ENCODE measurements around the gene CAMK2A. TPM values are rescaled to one million over a fixed set of nuclear protein-coding genes. Genes with fewer than 3 reads are reported as not detected.

Gene CAMK2A
- total RNA-seq, 4 donors from 2014 or later = 0.20 to 2.4 (median 1.3) TPM

DNA sequence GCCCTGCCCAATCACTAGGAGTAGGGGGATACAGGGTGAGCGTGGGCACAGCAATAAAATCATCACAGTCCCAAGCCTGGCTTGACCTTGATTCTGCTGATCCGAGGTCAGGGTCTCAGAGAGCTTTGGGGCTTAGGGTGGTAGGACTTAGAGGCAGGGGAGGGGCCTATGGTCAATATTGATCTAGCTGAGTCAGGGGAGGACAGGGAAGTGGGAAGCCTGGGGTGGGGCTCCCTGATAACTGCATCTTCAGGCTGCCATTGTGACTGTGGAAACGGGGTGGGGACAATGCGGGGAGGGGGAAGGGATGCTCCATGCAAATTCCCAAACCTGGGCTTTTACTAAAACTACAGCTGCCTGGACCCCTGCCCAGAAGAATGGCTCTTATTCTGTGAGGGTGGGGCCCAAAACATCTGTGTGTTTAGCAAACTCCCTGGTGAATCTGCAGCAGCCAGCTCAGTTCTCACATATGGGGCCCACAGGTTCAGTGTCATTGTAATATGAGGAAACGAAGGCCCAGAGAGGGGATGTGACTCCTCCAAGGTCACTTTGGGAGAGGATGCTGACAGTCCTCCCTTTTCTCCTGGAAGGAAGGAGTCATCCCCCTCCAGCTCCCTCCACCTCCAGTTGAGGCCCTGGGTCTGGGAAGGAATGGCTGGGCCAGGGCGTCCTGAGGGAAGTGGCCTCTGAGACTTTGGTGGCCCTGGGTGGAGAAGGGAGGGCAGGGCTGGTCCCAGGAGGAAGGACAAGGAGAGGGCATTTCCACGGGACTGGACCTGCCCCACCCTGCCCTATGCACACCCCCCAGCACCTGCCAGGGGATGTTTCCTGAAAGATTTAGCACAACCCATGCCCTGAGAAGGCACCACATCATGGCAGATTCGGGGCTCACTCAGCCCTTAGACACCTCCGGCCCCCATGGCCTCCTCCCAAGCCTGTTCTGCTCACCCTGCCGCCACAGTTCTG is 73.3 kb downstream of the CAMK2A start:
- no peaks in the 10 kb centered on the region for H3K27me3 ChIP-seq
- no peaks in the 10 kb centered on the region for H3K36me3 ChIP-seq
- DNase-seq (ENCODE audit: low spot score in 2 of 2) = no peak
- no peak overlapping the region for H3K4me3 ChIP-seq
- WGBS, 2 donors = 80 to 81% methylated on average over 10 of the region's 10 CpGs
- H3K9me3 ChIP-seq = no peaks in the 10 kb centered on the region
- TF ChIP-seq POLR2A (IDR thresholded peaks at IDR 0.05) (no peak), CTCF (IDR thresholded peaks at IDR 0.05) (no peak), EP300 (IDR thresholded peaks at IDR 0.05) (no peak)
- peaks cover 0 to 17% (median 4%) of the 10 kb centered on the region in 4 donors for H3K4me1 ChIP-seq
- H3K27ac ChIP-seq = no peak overlapping the region

DNA sequence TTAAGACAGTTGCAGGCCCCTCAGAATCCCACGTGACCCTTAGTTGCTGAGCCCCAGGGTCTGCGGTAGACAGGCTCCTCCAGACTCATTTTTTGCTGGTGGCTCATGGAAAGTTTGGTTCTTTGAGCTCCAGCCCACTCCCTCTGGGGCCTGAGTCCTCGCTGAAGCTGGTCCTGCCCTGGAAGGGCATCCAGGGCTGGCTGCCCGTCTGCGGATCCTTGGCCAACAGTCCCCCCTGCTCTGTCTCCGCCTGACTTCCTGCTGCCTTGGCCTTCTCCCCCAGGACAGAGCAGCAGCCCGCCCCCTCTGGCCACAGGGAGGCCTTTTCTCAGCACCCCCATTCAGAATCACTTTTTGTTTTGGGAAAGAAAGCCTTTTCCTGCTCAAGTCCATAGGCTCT is 75.3 kb downstream of the CAMK2A start:
- no peaks in the 10 kb centered on the region for H3K27me3 ChIP-seq
- no peak for DNase-seq (ENCODE audit: low spot score in 2 of 2)
- H3K4me3 ChIP-seq = no peak overlapping the region
- peaks cover 0 to 17% (median 4%) of the 10 kb centered on the region in 4 donors for H3K4me1 ChIP-seq
- H3K36me3 ChIP-seq = no peaks in the 10 kb centered on the region
- H3K27ac ChIP-seq = peak overlapping the region in 2 of 4 donors; percentile 19 to 26
- no peaks in the 10 kb centered on the region for H3K9me3 ChIP-seq
- TF ChIP-seq POLR2A (IDR thresholded peaks at IDR 0.05) (no peak), EP300 (IDR thresholded peaks at IDR 0.05) (no peak), CTCF (IDR thresholded peaks at IDR 0.05) (no peak)
- 25 to 47% methylated on average over 6 to 7 of the region's 7 CpGs for WGBS, 2 donors

DNA sequence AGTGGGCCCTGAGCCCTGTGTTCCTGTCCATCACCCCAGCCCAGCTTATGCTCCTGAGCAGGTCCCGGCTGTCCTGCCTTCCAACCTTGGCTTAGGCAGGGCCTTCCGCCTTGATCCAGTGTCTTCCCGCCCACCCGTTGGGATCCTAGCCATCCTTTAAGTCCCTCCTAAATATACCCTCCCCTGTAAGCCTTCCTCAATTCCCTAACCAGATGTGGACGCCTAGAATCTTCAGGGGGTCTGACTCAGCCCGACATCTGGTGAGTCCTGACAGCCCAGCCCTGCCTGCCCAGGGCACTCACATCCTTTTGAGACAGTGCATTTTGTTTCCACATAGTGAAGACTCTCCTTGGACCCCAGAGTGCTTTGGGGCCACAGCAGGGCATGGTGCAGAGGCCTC is 76.0 kb downstream of the CAMK2A start:
- Histone ChIP-seq H3K4me1 (peaks cover 0 to 17% (median 4%) of the 10 kb centered on the region in 4 donors), H3K9me3 (no peaks in the 10 kb centered on the region), H3K36me3 (no peaks in the 10 kb centered on the region), H3K27ac (no peak overlapping the region), H3K4me3 (no peak overlapping the region), H3K27me3 (no peaks in the 10 kb centered on the region)
- TF ChIP-seq POLR2A (IDR thresholded peaks at IDR 0.05) = no peak
- TF ChIP-seq EP300 (IDR thresholded peaks at IDR 0.05) = no peak
- no peak for TF ChIP-seq CTCF (IDR thresholded peaks at IDR 0.05)
- no peak for DNase-seq (ENCODE audit: low spot score in 2 of 2)
- 76 to 81% methylated on average over 6 of the region's 6 CpGs for WGBS, 2 donors

DNA sequence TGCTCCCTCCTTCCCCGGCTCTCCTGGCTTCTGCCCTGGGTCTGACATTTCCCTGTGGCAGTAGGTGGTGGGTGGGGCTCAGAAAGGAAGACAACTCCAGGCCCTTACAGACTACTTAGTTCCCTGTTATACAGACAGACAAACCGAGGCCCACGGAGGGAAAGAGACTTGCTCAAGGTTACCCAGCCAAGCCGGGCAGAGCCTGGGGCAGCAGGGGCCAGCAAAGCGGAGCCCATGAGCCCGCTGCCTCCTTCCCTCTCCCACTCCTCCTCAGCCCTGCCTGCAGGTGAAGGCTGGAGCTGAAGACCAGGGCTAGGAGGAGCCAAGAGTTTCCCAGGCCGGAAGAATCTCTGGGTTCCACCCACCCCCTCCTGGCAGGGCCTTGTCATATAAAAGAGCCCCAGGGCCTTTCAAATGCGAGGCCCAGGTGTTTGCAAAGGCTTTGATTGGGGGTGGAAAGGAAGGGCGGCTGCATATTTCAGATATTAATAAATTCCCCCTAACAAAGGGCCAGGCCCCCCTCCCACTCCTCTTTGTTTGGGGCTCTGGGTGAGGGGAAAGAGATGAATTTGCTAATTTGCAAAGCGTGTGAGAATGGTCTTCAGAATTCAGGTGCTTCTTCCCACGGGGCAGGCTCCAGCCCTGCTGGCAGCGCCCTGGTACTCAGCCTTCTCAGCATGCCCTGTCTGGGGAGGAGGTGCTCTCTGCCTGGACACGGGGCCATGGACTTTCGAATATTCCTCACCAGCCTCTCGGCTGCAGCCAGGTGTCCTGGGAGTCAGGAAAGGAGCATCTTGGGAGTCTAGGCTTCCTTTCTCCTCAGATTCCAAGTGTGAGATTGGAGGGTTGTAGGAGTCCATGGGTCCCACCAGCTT is 78.2 kb downstream of the CAMK2A start:
- H3K27ac ChIP-seq = no peak overlapping the region
- H3K9me3 ChIP-seq = no peaks in the 10 kb centered on the region
- TF ChIP-seq CTCF (IDR thresholded peaks at IDR 0.05) (no peak), POLR2A (IDR thresholded peaks at IDR 0.05) (no peak), EP300 (IDR thresholded peaks at IDR 0.05) (no peak)
- no peaks in the 10 kb centered on the region for H3K27me3 ChIP-seq
- H3K4me1 ChIP-seq = peaks cover 0 to 12% (median 2%) of the 10 kb centered on the region in 4 donors
- 70 to 86% methylated on average over 11 to 15 of the region's 15 CpGs for WGBS, 2 donors
- no peak for DNase-seq (ENCODE audit: low spot score in 2 of 2)
- no peak overlapping the region for H3K4me3 ChIP-seq
- no peaks in the 10 kb centered on the region for H3K36me3 ChIP-seq

Data from tibial nerve (tissue), 4 donors.